NCI-H1930 (cell line): Measurements from ENCODE around the gene SVBP.

Source experiments
- DNase-seq, 2 experiments: peaks; one replicate each; lab custom pipeline; 2025; lab: John Stamatoyannopoulos, UW

SVBP gene

GRCh38 chr1:42765269-42765668 is 51.9 kb downstream of the SVBP start:
- DNase-seq = no peak

GRCh38 chr1:42762269-42762668 is 54.9 kb downstream of the SVBP start:
- DNase-seq = no peak

GRCh38 chr1:42761567-42761966 is 55.6 kb downstream of the SVBP start:
- no peak for DNase-seq

GRCh38 chr1:42759114-42759513 is 58.1 kb downstream of the SVBP start:
- DNase-seq = no peak

GRCh38 chr1:42758641-42759040 is 58.6 kb downstream of the SVBP start:
- no peak for DNase-seq

GRCh38 chr1:42757892-42758275 is 59.3 kb downstream of the SVBP start:
- no peak for DNase-seq
